ENCODE data around the gene VOPP1.

VOPP1 gene

GRCh38 chr7:55509322-55509721 lies 63.0 kb downstream of the VOPP1 start:
- no peak for DNase-seq (ENCODE audit: low spot score)
- H3K27ac ChIP-seq = no peak overlapping the region
- POLR2A ChIA-PET (ENCODE audit: low non-redundant PET) = no interaction called here
- no peak for TF ChIP-seq CTCF (conservative IDR thresholded peaks at IDR 0.05; ENCODE audit: low read depth)
- CTCF ChIA-PET = interaction anchor here (0.6 kb wide), 1 partner anchor 131 kb away, joined by 7 read pairs; no protein-coding TSS in a partner anchor

GRCh38 chr7:55508221-55509011 lies 63.9 kb downstream of the VOPP1 start:
- ChIA-PET CTCF (no interaction called here), POLR2A (ENCODE audit: low non-redundant PET) (no interaction called here)
- H3K27ac ChIP-seq = no peak overlapping the region
- no peak for TF ChIP-seq CTCF (conservative IDR thresholded peaks at IDR 0.05; ENCODE audit: low read depth)
- no peak for DNase-seq (ENCODE audit: low spot score)

- no peak overlapping the region for H3K27ac ChIP-seq
- POLR2A ChIA-PET (ENCODE audit: low non-redundant PET) = no interaction called here
- CTCF ChIA-PET = no interaction called here
- TF ChIP-seq CTCF (conservative IDR thresholded peaks at IDR 0.05; ENCODE audit: low read depth) = no peak
- DNase-seq (ENCODE audit: low spot score) = no peak
Observed at GRCh38 chr7:55507743-55508142, 64.6 kb downstream of the VOPP1 start.

- POLR2A ChIA-PET (ENCODE audit: low non-redundant PET) = interaction anchor here (0.5 kb wide), 1 partner anchor 297 kb away, joined by 5 read pairs; no protein-coding TSS in a partner anchor
- DNase-seq (ENCODE audit: low spot score) = no peak
- CTCF ChIA-PET = interaction anchor here (0.8 kb wide), 1 partner anchor 25 kb away, joined by 6 read pairs; no protein-coding TSS in a partner anchor
- no peak overlapping the region for H3K27ac ChIP-seq
- no peak for TF ChIP-seq CTCF (conservative IDR thresholded peaks at IDR 0.05; ENCODE audit: low read depth)
Observed at GRCh38 chr7:55504967-55505658, 67.2 kb downstream of the VOPP1 start.

GRCh38 chr7:55504093-55504859 lies 68.0 kb downstream of the VOPP1 start:
- peak; percentile 25 for DNase-seq (ENCODE audit: low spot score)
- no peak for TF ChIP-seq CTCF (conservative IDR thresholded peaks at IDR 0.05; ENCODE audit: low read depth)
- ChIA-PET POLR2A (ENCODE audit: low non-redundant PET) (no interaction called here), CTCF (interaction anchor here (0.6 to 0.8 kb wide), 2 partner anchors 26 to 783 kb away, joined by 3 to 6 read pairs; no protein-coding TSS in a partner anchor)
- H3K27ac ChIP-seq = peak overlapping the region; percentile 53

- no peak for TF ChIP-seq CTCF (conservative IDR thresholded peaks at IDR 0.05; ENCODE audit: low read depth)
- CTCF ChIA-PET = no interaction called here
- H3K27ac ChIP-seq = no peak overlapping the region
- DNase-seq (ENCODE audit: low spot score) = no peak
- POLR2A ChIA-PET (ENCODE audit: low non-redundant PET) = no interaction called here
Observed at GRCh38 chr7:55502858-55503440, 69.4 kb downstream of the VOPP1 start.
